SK-N-SH treated with all-trans-retinoic acid at 6 μM for 48 hours (cell line): ENCODE data around the gene THUMPD2.

Source experiments
- ATAC-seq: fragments of 200-7000 bp; cut with Tn5 transposase; 3 replicates; pipeline ENCODE4 v1.9.1; 2020; ENCODE audit warnings: mild to moderate bottlenecking, moderate library complexity
- BACH2 ChIP-seq: fragments of 250-450 bp; sonication (Bioruptor Pico); IDR thresholded peaks from 2 replicates; pipeline ENCODE4 v1.9.0; 2021; ENCODE audit warnings: mild to moderate bottlenecking, borderline replicate concordance
- CSDC2 ChIP-seq: fragments of 250-450 bp; sonication (Bioruptor Pico); IDR thresholded peaks from 2 replicates; pipeline ENCODE4 v1.5.0; 2020; ENCODE audit warnings: mild to moderate bottlenecking, moderate library complexity
- ESRRG ChIP-seq: fragments of 250-450 bp; sonication (Bioruptor Pico); IDR thresholded peaks from 2 replicates; pipeline ENCODE4 v1.6.1; 2021; ENCODE audit warnings: mild to moderate bottlenecking
- ISL1 ChIP-seq: fragments of 250-450 bp; sonication (Bioruptor Pico); IDR thresholded peaks from 2 replicates; pipeline ENCODE4 v2.1.2; 2022; ENCODE audit warnings: mild to moderate bottlenecking, moderate library complexity
- PPARA ChIP-seq: fragments of 250-450 bp; sonication (Bioruptor Pico); IDR thresholded peaks from 2 replicates; pipeline ENCODE4 v1.5.0; 2020; ENCODE audit warnings: mild to moderate bottlenecking, borderline replicate concordance
- RARB ChIP-seq: fragments of 250-450 bp; sonication (Bioruptor Pico); IDR thresholded peaks from 2 replicates; pipeline ENCODE4 v1.8.0; 2021; ENCODE audit warnings: mild to moderate bottlenecking, moderate library complexity
- SNAI2 ChIP-seq: fragments of 250-450 bp; sonication (Bioruptor Pico); IDR thresholded peaks from 2 replicates; pipeline ENCODE4 v1.5.0; 2020; ENCODE audit warnings: mild to moderate bottlenecking, moderate library complexity
- TCF4 ChIP-seq: fragments of 250-450 bp; sonication (Bioruptor Pico); IDR thresholded peaks from 2 replicates; pipeline ENCODE4 v1.8.0; 2021; ENCODE audit warnings: mild to moderate bottlenecking, moderate library complexity, borderline replicate concordance
- TOX ChIP-seq: fragments of 250-450 bp; sonication (Bioruptor Pico); IDR thresholded peaks from 2 replicates; pipeline ENCODE4 v1.8.0; 2021; ENCODE audit warnings: mild to moderate bottlenecking, moderate library complexity, borderline replicate concordance
- ZC3H10 ChIP-seq: fragments of 250-450 bp; sonication (Bioruptor Pico); IDR thresholded peaks from 2 replicates; pipeline ENCODE4 v1.5.1; 2021; ENCODE audit warnings: mild to moderate bottlenecking, moderate library complexity
- ZFP3 ChIP-seq: fragments of 250-450 bp; sonication (Bioruptor Pico); IDR thresholded peaks from 2 replicates; pipeline ENCODE4 v1.5.0; 2020; ENCODE audit warnings: mild to moderate bottlenecking, moderate library complexity
- ZNF565 ChIP-seq: fragments of 450-650 bp; formaldehyde crosslinking; conservative IDR thresholded peaks from 2 replicates; pipeline ENCODE4 v1.5.0; 2020; ENCODE audit warnings: low read depth, mild to moderate bottlenecking, moderate library complexity
- ZNF70 ChIP-seq: fragments of 450-650 bp; formaldehyde crosslinking; IDR thresholded peaks from 2 replicates; pipeline ENCODE4 v1.5.0; 2020; ENCODE audit warnings: mild to moderate bottlenecking, moderate library complexity
- ZNF8 ChIP-seq: fragments of 450-650 bp; formaldehyde crosslinking; IDR thresholded peaks from 2 replicates; pipeline ENCODE4 v1.5.0; 2020; ENCODE audit warnings: mild to moderate bottlenecking, moderate library complexity
- TF ChIP-seq, protein P1 (sequence below): fragments of 250-450 bp; sonication (Bioruptor Pico); IDR thresholded peaks from 2 replicates; pipeline ENCODE4 v1.5.0; 2020; ENCODE audit warnings: mild to moderate bottlenecking, moderate library complexity
- TF ChIP-seq, protein P2 (sequence below): fragments of 250-450 bp; sonication (Bioruptor Pico); IDR thresholded peaks from 2 replicates; pipeline ENCODE4 v1.5.1; 2021; ENCODE audit warnings: mild to moderate bottlenecking, moderate library complexity
- TF ChIP-seq, protein P3 (sequence below): fragments of 250-450 bp; sonication (Bioruptor Pico); IDR thresholded peaks from 2 replicates; pipeline ENCODE4 v1.8.0; 2020; ENCODE audit warnings: mild to moderate bottlenecking, moderate library complexity, borderline replicate concordance
- TF ChIP-seq, protein P4 (sequence below): fragments of 250-450 bp; sonication (Bioruptor Pico); IDR thresholded peaks from 2 replicates; pipeline ENCODE4 v1.8.0; 2021; ENCODE audit warnings: low read depth, mild to moderate bottlenecking, moderate library complexity, borderline replicate concordance
- TF ChIP-seq, protein P5 (sequence below): fragments of 250-450 bp; sonication (Bioruptor Pico); IDR thresholded peaks from 2 replicates; pipeline ENCODE4 v1.5.1; 2020; ENCODE audit warnings: low read depth, mild to moderate bottlenecking, moderate library complexity

THUMPD2 gene, protein sequence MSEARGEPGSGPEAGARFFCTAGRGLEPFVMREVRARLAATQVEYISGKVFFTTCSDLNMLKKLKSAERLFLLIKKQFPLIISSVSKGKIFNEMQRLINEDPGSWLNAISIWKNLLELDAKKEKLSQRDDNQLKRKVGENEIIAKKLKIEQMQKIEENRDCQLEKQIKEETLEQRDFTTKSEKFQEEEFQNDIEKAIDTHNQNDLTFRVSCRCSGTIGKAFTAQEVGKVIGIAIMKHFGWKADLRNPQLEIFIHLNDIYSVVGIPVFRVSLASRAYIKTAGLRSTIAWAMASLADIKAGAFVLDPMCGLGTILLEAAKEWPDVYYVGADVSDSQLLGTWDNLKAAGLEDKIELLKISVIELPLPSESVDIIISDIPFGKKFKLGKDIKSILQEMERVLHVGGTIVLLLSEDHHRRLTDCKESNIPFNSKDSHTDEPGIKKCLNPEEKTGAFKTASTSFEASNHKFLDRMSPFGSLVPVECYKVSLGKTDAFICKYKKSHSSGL

GRCh38 chr2:39778775-39779340 lies at the start of gene THUMPD2:
Gene THUMPD2, minus strand, starts transcription at chr2:39779258. Its CDS starts 19 bp downstream, at chr2:39779239.
- TF ChIP-seq ZNF70 (CRISPR knock-in tag) (peak; percentile 48; the same call in 1 of the 2 replicates), CSDC2 (CRISPR knock-in tag) (peak; percentile 95), ZNF8 (CRISPR knock-in tag) (0 out of 2 replicates have a peak, but pooled peaks have one; percentile 2), TOX (CRISPR knock-in tag) (no peak), ZNF565 (0 out of 2 replicates have a peak, but pooled peaks have one; percentile 81), ESRRG (CRISPR knock-in tag) (0 out of 2 replicates have a peak, but pooled peaks have one; percentile 42), PPARA (CRISPR knock-in tag) (no peak), SNAI2 (CRISPR knock-in tag) (peak; percentile 98), ZFP3 (CRISPR knock-in tag) (peak; percentile 84)
- TF ChIP-seq, protein P1, sequence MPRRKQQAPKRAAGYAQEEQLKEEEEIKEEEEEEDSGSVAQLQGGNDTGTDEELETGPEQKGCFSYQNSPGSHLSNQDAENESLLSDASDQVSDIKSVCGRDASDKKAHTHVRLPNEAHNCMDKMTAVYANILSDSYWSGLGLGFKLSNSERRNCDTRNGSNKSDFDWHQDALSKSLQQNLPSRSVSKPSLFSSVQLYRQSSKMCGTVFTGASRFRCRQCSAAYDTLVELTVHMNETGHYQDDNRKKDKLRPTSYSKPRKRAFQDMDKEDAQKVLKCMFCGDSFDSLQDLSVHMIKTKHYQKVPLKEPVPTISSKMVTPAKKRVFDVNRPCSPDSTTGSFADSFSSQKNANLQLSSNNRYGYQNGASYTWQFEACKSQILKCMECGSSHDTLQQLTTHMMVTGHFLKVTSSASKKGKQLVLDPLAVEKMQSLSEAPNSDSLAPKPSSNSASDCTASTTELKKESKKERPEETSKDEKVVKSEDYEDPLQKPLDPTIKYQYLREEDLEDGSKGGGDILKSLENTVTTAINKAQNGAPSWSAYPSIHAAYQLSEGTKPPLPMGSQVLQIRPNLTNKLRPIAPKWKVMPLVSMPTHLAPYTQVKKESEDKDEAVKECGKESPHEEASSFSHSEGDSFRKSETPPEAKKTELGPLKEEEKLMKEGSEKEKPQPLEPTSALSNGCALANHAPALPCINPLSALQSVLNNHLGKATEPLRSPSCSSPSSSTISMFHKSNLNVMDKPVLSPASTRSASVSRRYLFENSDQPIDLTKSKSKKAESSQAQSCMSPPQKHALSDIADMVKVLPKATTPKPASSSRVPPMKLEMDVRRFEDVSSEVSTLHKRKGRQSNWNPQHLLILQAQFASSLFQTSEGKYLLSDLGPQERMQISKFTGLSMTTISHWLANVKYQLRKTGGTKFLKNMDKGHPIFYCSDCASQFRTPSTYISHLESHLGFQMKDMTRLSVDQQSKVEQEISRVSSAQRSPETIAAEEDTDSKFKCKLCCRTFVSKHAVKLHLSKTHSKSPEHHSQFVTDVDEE (CRISPR knock-in tag) = peak; percentile 95
- TF ChIP-seq, protein P2, sequence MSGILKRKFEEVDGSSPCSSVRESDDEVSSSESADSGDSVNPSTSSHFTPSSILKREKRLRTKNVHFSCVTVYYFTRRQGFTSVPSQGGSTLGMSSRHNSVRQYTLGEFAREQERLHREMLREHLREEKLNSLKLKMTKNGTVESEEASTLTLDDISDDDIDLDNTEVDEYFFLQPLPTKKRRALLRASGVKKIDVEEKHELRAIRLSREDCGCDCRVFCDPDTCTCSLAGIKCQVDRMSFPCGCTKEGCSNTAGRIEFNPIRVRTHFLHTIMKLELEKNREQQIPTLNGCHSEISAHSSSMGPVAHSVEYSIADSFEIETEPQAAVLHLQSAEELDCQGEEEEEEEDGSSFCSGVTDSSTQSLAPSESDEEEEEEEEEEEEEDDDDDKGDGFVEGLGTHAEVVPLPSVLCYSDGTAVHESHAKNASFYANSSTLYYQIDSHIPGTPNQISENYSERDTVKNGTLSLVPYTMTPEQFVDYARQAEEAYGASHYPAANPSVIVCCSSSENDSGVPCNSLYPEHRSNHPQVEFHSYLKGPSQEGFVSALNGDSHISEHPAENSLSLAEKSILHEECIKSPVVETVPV (CRISPR knock-in tag) = 0 out of 2 replicates have a peak, but pooled peaks have one; percentile 29
- TF ChIP-seq, protein P3, sequence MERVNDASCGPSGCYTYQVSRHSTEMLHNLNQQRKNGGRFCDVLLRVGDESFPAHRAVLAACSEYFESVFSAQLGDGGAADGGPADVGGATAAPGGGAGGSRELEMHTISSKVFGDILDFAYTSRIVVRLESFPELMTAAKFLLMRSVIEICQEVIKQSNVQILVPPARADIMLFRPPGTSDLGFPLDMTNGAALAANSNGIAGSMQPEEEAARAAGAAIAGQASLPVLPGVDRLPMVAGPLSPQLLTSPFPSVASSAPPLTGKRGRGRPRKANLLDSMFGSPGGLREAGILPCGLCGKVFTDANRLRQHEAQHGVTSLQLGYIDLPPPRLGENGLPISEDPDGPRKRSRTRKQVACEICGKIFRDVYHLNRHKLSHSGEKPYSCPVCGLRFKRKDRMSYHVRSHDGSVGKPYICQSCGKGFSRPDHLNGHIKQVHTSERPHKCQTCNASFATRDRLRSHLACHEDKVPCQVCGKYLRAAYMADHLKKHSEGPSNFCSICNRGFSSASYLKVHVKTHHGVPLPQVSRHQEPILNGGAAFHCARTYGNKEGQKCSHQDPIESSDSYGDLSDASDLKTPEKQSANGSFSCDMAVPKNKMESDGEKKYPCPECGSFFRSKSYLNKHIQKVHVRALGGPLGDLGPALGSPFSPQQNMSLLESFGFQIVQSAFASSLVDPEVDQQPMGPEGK (CRISPR knock-in tag) = no peak
- peak; percentile 90 for ATAC-seq

GRCh38 chr2:39821871-39822270 lies 42.8 kb upstream of the THUMPD2 start:
- TF ChIP-seq, protein P3 (CRISPR knock-in tag) = no peak
- no peak for TF ChIP-seq ZNF70 (CRISPR knock-in tag)
- no peak for TF ChIP-seq SNAI2 (CRISPR knock-in tag)
- TF ChIP-seq, protein P4, sequence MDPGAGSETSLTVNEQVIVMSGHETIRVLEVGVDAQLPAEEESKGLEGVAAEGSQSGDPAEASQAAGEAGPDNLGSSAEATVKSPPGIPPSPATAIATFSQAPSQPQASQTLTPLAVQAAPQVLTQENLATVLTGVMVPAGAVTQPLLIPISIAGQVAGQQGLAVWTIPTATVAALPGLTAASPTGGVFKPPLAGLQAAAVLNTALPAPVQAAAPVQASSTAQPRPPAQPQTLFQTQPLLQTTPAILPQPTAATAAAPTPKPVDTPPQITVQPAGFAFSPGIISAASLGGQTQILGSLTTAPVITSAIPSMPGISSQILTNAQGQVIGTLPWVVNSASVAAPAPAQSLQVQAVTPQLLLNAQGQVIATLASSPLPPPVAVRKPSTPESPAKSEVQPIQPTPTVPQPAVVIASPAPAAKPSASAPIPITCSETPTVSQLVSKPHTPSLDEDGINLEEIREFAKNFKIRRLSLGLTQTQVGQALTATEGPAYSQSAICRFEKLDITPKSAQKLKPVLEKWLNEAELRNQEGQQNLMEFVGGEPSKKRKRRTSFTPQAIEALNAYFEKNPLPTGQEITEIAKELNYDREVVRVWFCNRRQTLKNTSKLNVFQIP (CRISPR knock-in tag) = no peak
- no peak for TF ChIP-seq ZFP3 (CRISPR knock-in tag)
- TF ChIP-seq, protein P2 (CRISPR knock-in tag) = no peak
- no peak for TF ChIP-seq PPARA (CRISPR knock-in tag)
- TF ChIP-seq ZNF8 (CRISPR knock-in tag) = no peak
- no peak for TF ChIP-seq TOX (CRISPR knock-in tag)
- ATAC-seq = no peak

GRCh38 chr2:39816845-39817244 lies 37.8 kb upstream of the THUMPD2 start:
- no peak for ATAC-seq
- TF ChIP-seq ZC3H10 (CRISPR knock-in tag) = no peak
- TF ChIP-seq BACH2 (CRISPR knock-in tag) = no peak
- TF ChIP-seq, protein P5, sequence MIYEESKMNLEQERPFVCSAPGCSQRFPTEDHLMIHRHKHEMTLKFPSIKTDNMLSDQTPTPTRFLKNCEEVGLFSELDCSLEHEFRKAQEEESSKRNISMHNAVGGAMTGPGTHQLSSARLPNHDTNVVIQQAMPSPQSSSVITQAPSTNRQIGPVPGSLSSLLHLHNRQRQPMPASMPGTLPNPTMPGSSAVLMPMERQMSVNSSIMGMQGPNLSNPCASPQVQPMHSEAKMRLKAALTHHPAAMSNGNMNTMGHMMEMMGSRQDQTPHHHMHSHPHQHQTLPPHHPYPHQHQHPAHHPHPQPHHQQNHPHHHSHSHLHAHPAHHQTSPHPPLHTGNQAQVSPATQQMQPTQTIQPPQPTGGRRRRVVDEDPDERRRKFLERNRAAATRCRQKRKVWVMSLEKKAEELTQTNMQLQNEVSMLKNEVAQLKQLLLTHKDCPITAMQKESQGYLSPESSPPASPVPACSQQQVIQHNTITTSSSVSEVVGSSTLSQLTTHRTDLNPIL (CRISPR knock-in tag) = no peak
- no peak for TF ChIP-seq ZFP3 (CRISPR knock-in tag)
- TF ChIP-seq TCF4 (CRISPR knock-in tag) = no peak
- no peak for TF ChIP-seq ISL1 (CRISPR knock-in tag)
- no peak for TF ChIP-seq RARB
